ENCODE data around the gene MTMR12. TPM values are rescaled to one million over a fixed set of nuclear protein-coding genes. Genes with fewer than 3 reads are reported as not detected.
A peak's percentile ranks its signal among the peaks of the same experiment; 100 is the strongest.

MTMR12 gene
- total and polyA plus RNA-seq, 12 donors, result 5.4 to 27.2 (median 19.2) TPM

- H3K27ac ChIP-seq, result peak overlapping the region in 4 of 10 donors; percentile 61 to 77 (median 73)
- no peaks in the 10 kb centered on the region for H3K27me3 ChIP-seq
- no peak overlapping the region for H3K4me3 ChIP-seq
- ATAC-seq (no peak), DNase-seq (no peak)
- H3K36me3 ChIP-seq, result peaks cover 0 to 21% (median 14%) of the 10 kb centered on the region in 9 donors
- H3K4me1 ChIP-seq, result peaks cover 12 to 70% (median 50%) of the 10 kb centered on the region in 9 donors
- TF ChIP-seq, protein P1, sequence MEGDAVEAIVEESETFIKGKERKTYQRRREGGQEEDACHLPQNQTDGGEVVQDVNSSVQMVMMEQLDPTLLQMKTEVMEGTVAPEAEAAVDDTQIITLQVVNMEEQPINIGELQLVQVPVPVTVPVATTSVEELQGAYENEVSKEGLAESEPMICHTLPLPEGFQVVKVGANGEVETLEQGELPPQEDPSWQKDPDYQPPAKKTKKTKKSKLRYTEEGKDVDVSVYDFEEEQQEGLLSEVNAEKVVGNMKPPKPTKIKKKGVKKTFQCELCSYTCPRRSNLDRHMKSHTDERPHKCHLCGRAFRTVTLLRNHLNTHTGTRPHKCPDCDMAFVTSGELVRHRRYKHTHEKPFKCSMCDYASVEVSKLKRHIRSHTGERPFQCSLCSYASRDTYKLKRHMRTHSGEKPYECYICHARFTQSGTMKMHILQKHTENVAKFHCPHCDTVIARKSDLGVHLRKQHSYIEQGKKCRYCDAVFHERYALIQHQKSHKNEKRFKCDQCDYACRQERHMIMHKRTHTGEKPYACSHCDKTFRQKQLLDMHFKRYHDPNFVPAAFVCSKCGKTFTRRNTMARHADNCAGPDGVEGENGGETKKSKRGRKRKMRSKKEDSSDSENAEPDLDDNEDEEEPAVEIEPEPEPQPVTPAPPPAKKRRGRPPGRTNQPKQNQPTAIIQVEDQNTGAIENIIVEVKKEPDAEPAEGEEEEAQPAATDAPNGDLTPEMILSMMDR (IDR thresholded peaks at IDR 0.05), result no peak
- no peaks in the 10 kb centered on the region for H3K9me3 ChIP-seq
- intact Hi-C loops (cut with DNase I), result loop anchor here in 5 of 10 donors (5.0 to 10.0 kb wide), 2 partner anchors 35 to 47 kb away; partner anchors contain the start of gene MTMR12 (in 4 of the 5)
Measured at GRCh38 chr5:32277798-32278197, 34.9 kb downstream of the MTMR12 start.

- Histone ChIP-seq H3K36me3 (peaks cover 0 to 35% (median 14%) of the 10 kb centered on the region in 9 donors), H3K27me3 (no peaks in the 10 kb centered on the region), H3K4me3 (no peak overlapping the region), H3K9me3 (no peaks in the 10 kb centered on the region), H3K27ac (peak overlapping the region in 9 of 10 donors; percentile 34 to 77 (median 65)), H3K4me1 (peaks cover 12 to 69% (median 50%) of the 10 kb centered on the region in 9 donors)
- TF ChIP-seq, protein P1 (IDR thresholded peaks at IDR 0.05), result no peak
- no peak for DNase-seq
- peak; percentile 56 to 81 (median 74) for ATAC-seq
- 55 to 66% methylated on average over 4 of the region's 4 CpGs for WGBS, 2 donors
- intact Hi-C loops (cut with DNase I), result loop anchor here in 5 of 10 donors (5.0 to 10.0 kb wide), 2 partner anchors 36 to 48 kb away; partner anchors contain the start of gene MTMR12 (in 4 of the 5)
Measured at GRCh38 chr5:32276173-32276853, 36.4 kb downstream of the MTMR12 start.

- WGBS, 2 donors, result 59 to 71% methylated on average over 3 of the region's 3 CpGs
- no peaks in the 10 kb centered on the region for H3K9me3 ChIP-seq
- peak in 1 of 8 donors; percentile 11 for ATAC-seq
- no peak overlapping the region for H3K4me3 ChIP-seq
- peaks cover 0 to 45% (median 22%) of the 10 kb centered on the region in 9 donors for H3K36me3 ChIP-seq
- TF ChIP-seq, protein P1 (IDR thresholded peaks at IDR 0.05), result no peak
- peak overlapping the region in 8 of 10 donors; percentile 45 to 77 (median 66) for H3K27ac ChIP-seq
- H3K27me3 ChIP-seq, result no peaks in the 10 kb centered on the region
- DNase-seq, result no peak
- H3K4me1 ChIP-seq, result peaks cover 12 to 60% (median 42%) of the 10 kb centered on the region in 9 donors
- intact Hi-C loops (cut with DNase I), result loop anchor here in 5 of 10 donors (5.0 to 10.0 kb wide), 2 partner anchors 37 to 49 kb away; partner anchors contain the start of gene MTMR12 (in 4 of the 5)
Measured at GRCh38 chr5:32275396-32275741, 37.4 kb downstream of the MTMR12 start.

- intact Hi-C loops (cut with DNase I), result loop anchor here in 5 of 10 donors (5.0 to 10.0 kb wide), 2 partner anchors 38 to 50 kb away; partner anchors contain the start of gene MTMR12 (in 4 of the 5)
- 49 to 57% methylated on average over 11 of the region's 11 CpGs for WGBS, 2 donors
- Histone ChIP-seq H3K4me1 (peaks cover 12 to 54% (median 38%) of the 10 kb centered on the region in 9 donors), H3K27me3 (no peaks in the 10 kb centered on the region), H3K36me3 (peaks cover 0 to 51% (median 23%) of the 10 kb centered on the region in 9 donors), H3K9me3 (no peaks in the 10 kb centered on the region), H3K4me3 (no peak overlapping the region), H3K27ac (peak overlapping the region in 9 of 10 donors; percentile 32 to 77 (median 65))
- ATAC-seq (peak; percentile 23 to 78 (median 58)), DNase-seq (peak in 1 of 2 donors; percentile 50)
- TF ChIP-seq, protein P1 (IDR thresholded peaks at IDR 0.05), result no peak
Measured at GRCh38 chr5:32274548-32275395, 38.0 kb downstream of the MTMR12 start.
